Esophagus muscularis mucosa (tissue), 4 donors: Measurements from ENCODE around the gene SH3RF3.

ENCODE experiments used
- CTCF ChIP-seq, 3 experiments: fragments of 200-600 bp in 2 of 3; fragments of 450-650 bp in 1 of 3; sonication (generic) in 2 of 3; IDR thresholded peaks; one replicate each; pipeline ENCODE4 v1.5.1; 2017 to 2019; ENCODE audit warnings: antibody characterized with exemption in 3 of 3, mild to moderate bottlenecking in 2 of 3, moderate library complexity in 1 of 3
- EP300 ChIP-seq: sonication (generic); formaldehyde crosslinking; IDR thresholded peaks from one replicate; pipeline ENCODE4 v1.6.1; 2017; ENCODE audit warnings: antibody characterized with exemption
- POLR2A ChIP-seq: fragments of 450-650 bp; IDR thresholded peaks from one replicate; pipeline ENCODE4 v1.6.1; 2017; ENCODE audit warnings: antibody characterized with exemption, moderate library complexity, mild to moderate bottlenecking, low read depth
- POLR2AphosphoS5 ChIP-seq, 2 donors: sonication (generic); formaldehyde crosslinking; IDR thresholded peaks; one replicate each; pipeline ENCODE4 v1.6.1; 2017; ENCODE audit warnings: antibody characterized with exemption in 2 of 2

- no peak for TF ChIP-seq CTCF (IDR thresholded peaks at IDR 0.05)
- no peak for TF ChIP-seq POLR2AphosphoS5 (IDR thresholded peaks at IDR 0.05)
- TF ChIP-seq POLR2A, result no peak
- no peak for TF ChIP-seq EP300
These were observed 280.5 kb downstream of the SH3RF3 start for GRCh38 chr2:109409321-109410038.
